Endodermal cell (in vitro differentiated cells): ENCODE data around the gene FBLN2. TPM values are rescaled to one million over a fixed set of nuclear protein-coding genes. Genes with fewer than 3 reads are reported as not detected.

Source experiments
- DNase-seq: peaks from one replicate; pipeline ENCODE4 v3.0.0-alpha.2; 2017
- H3K27ac ChIP-seq: 2 replicates; pipeline ENCODE4 v1.5.1; 2013; ENCODE audit warnings: mild to moderate bottlenecking, low read depth, low read length, moderate library complexity
- H3K27me3 ChIP-seq: 2 replicates; pipeline ENCODE4 v1.6.1; 2013; ENCODE audit warnings: mild to moderate bottlenecking, low read length, moderate library complexity; ENCODE audit not compliant: insufficient read depth, control insufficient read depth, poor library complexity, severe bottlenecking
- H3K36me3 ChIP-seq: 2 replicates; pipeline ENCODE4 v1.7.0; 2013; ENCODE audit warnings: mild to moderate bottlenecking, low read length, moderate library complexity; ENCODE audit not compliant: control insufficient read depth, insufficient read depth
- H3K4me1 ChIP-seq: one replicate; pipeline ENCODE4 v1.7.0; 2013; ENCODE audit warnings: low read length; ENCODE audit not compliant: control insufficient read depth, insufficient read depth
- H3K4me3 ChIP-seq: 2 replicates; pipeline ENCODE4 v1.5.1; 2013; ENCODE audit warnings: mild to moderate bottlenecking, low read length, moderate library complexity
- H3K9ac ChIP-seq: 2 replicates; pipeline ENCODE4 v1.6.1; 2013; ENCODE audit warnings: mild to moderate bottlenecking, low read length, moderate library complexity; ENCODE audit not compliant: poor library complexity, severe bottlenecking; ENCODE audit errors: extremely low read depth
- H3K9me3 ChIP-seq: 2 replicates; pipeline ENCODE4 v1.6.1; 2013; ENCODE audit warnings: mild to moderate bottlenecking, low read length, moderate library complexity; ENCODE audit not compliant: control insufficient read depth
- H3K27ac Mint-ChIP-seq: 2 replicates; pipeline ENCODE4 v1.8.0; 2020; ENCODE audit warnings: mixed read lengths
- H3K27me3 Mint-ChIP-seq: 2 replicates; pipeline ENCODE4 v1.8.0; 2021; ENCODE audit warnings: mild to moderate bottlenecking, mixed read lengths; ENCODE audit not compliant: insufficient read depth
- H3K36me3 Mint-ChIP-seq: 2 replicates; pipeline ENCODE4 v1.8.0; 2020; ENCODE audit warnings: low read depth, mixed read lengths
- H3K4me1 Mint-ChIP-seq: 2 replicates; pipeline ENCODE4 v1.8.0; 2020; ENCODE audit warnings: mixed read lengths
- H3K4me3 Mint-ChIP-seq: 2 replicates; pipeline ENCODE4 v1.8.0; 2020; ENCODE audit warnings: mild to moderate bottlenecking, moderate library complexity, mixed read lengths
- H3K9me3 Mint-ChIP-seq: 2 replicates; pipeline ENCODE4 v1.8.0; 2020; ENCODE audit warnings: mild to moderate bottlenecking, mixed read lengths
- CTCF ChIP-seq: fragments of 200-600 bp; sonication (generic); conservative IDR thresholded peaks from 2 replicates; pipeline ENCODE4 v1.5.0; 2021; ENCODE audit warnings: antibody characterized with exemption, mild to moderate bottlenecking
- WGBS, 2 experiments: methylation state at CpG; one replicate each; pipeline versions ENCODE4 v1.1.5 to v1.1.7; 2013; ENCODE audit warnings: missing lambda C conversion rate in 2 of 2, mixed read lengths in 1 of 2; ENCODE audit not compliant: insufficient coverage in 1 of 2, insufficient read length in 1 of 2; 5-methylcytosine and 5-hydroxymethylcytosine counted together
- total RNA-seq, 2 donors: library from RNA; stranded (reverse); fragmentation: NEBNext Ultra II Directional in 1 of 2; extraction: Animal tissue kit (Norgen Biotek cat#: 25700) in 1 of 2; gene quantifications; 2 replicates in 1 of 2; 3 replicates in 1 of 2; pipeline ENCODE4 v1.2.1, GENCODE V29; 2021

FBLN2 gene
- total RNA-seq, 2 donors from 2014 or later = 86.1 to 136 TPM

- H3K27ac Mint-ChIP-seq = no peak overlapping the region
- Histone ChIP-seq H3K9ac (no peak overlapping the region), H3K27me3 (no peaks in the 10 kb centered on the region), H3K4me3 (no peak overlapping the region), H3K27ac (no peak overlapping the region), H3K9me3 (no peaks in the 10 kb centered on the region), H3K36me3 (no peaks in the 10 kb centered on the region), H3K4me1 (peaks cover 9% of the 10 kb centered on the region)
- H3K4me1 Mint-ChIP-seq = peaks cover 16% of the 10 kb centered on the region
- TF ChIP-seq CTCF = no peak
- no peak for DNase-seq
- 88 to 92% methylated on average over 9 to 12 of the region's 12 CpGs for WGBS, 2 experiments
- no peaks in the 10 kb centered on the region for H3K9me3 Mint-ChIP-seq
- H3K4me3 Mint-ChIP-seq = no peak overlapping the region
- peaks cover 3% of the 10 kb centered on the region for H3K27me3 Mint-ChIP-seq
- no peaks in the 10 kb centered on the region for H3K36me3 Mint-ChIP-seq
These were observed 18.5 kb upstream of the FBLN2 start for GRCh38 chr3:13530241-13531009.

- Histone ChIP-seq H3K27me3 (no peaks in the 10 kb centered on the region), H3K4me3 (no peak overlapping the region), H3K4me1 (no peaks in the 10 kb centered on the region), H3K9ac (no peak overlapping the region), H3K36me3 (no peaks in the 10 kb centered on the region), H3K9me3 (no peaks in the 10 kb centered on the region), H3K27ac (no peak overlapping the region)
- peaks cover 5% of the 10 kb centered on the region for H3K27me3 Mint-ChIP-seq
- no peaks in the 10 kb centered on the region for H3K9me3 Mint-ChIP-seq
- TF ChIP-seq CTCF = no peak
- 90 to 100% methylated on average over 1 to 9 of the region's 9 CpGs for WGBS, 2 experiments
- no peak for DNase-seq
- no peak overlapping the region for H3K27ac Mint-ChIP-seq
- no peaks in the 10 kb centered on the region for H3K36me3 Mint-ChIP-seq
- H3K4me3 Mint-ChIP-seq = no peak overlapping the region
- peaks cover 14% of the 10 kb centered on the region for H3K4me1 Mint-ChIP-seq
These were observed 16.8 kb upstream of the FBLN2 start for GRCh38 chr3:13532085-13532484.

GRCh38 chr3:13532631-13533030 is 16.3 kb upstream of the FBLN2 start:
- no peaks in the 10 kb centered on the region for H3K9me3 Mint-ChIP-seq
- DNase-seq = no peak
- H3K36me3 Mint-ChIP-seq = no peaks in the 10 kb centered on the region
- H3K27me3 Mint-ChIP-seq = peaks cover 5% of the 10 kb centered on the region
- H3K4me3 Mint-ChIP-seq = no peak overlapping the region
- no peak overlapping the region for H3K9ac ChIP-seq
- no peak overlapping the region for H3K27ac ChIP-seq
- H3K4me1 Mint-ChIP-seq = peaks cover 14% of the 10 kb centered on the region
- no peaks in the 10 kb centered on the region for H3K27me3 ChIP-seq
- no peaks in the 10 kb centered on the region for H3K36me3 ChIP-seq
- H3K4me3 ChIP-seq = no peak overlapping the region
- no peak for TF ChIP-seq CTCF
- H3K9me3 ChIP-seq = no peaks in the 10 kb centered on the region
- H3K4me1 ChIP-seq = no peaks in the 10 kb centered on the region
- H3K27ac Mint-ChIP-seq = no peak overlapping the region
- WGBS, 2 experiments = 94 to 100% methylated on average over 2 to 5 of the region's 5 CpGs
